T-helper 1 cell treated with Interleukin-12 subunit alpha and Interleukin-12 subunit beta and Interleukin-4 antibody, amounts not matched to agents 30 ng/mL and 1 ng/mL, for 36 hours (primary cell): ENCODE results near the gene PAPLN. TPM values are rescaled to one million over a fixed set of nuclear protein-coding genes. Genes with fewer than 3 reads are reported as not detected.
"Not testable (repeated sequence)": the region's sequence is repeated elsewhere in the genome, so short reads cannot be mapped to it uniquely, and the experiment has no call there.

Experiments
- intact Hi-C: fragments of 100-400 bp; cut with micrococcal nuclease; formaldehyde crosslinking; loops from one replicate; pipeline ENCODE4 v1.15.1; 2024
- total RNA-seq: library from RNA; stranded (reverse); gene quantifications from 2 replicates; pipeline ENCODE4 v1.2.3, GENCODE V29; 2022

Gene PAPLN
- 0.71 and 1.0 TPM in 2 replicates for total RNA-seq

GRCh38 chr14:73237219-73237785 lies at the start of gene PAPLN:
Gene PAPLN, plus strand, starts transcription at chr14:73237506. Its CDS starts 2,273 bp downstream, at chr14:73239779.
- intact Hi-C loops: no loop called here

- intact Hi-C loops: no loop called here
Measured at GRCh38 chr14:73188501-73188911, 48.8 kb upstream of the PAPLN start.

GRCh38 chr14:73189651-73190050 lies 47.7 kb upstream of the PAPLN start:
- intact Hi-C loops: no loop called here

- intact Hi-C loops: no loop called here
Measured at GRCh38 chr14:73191441-73191840, 45.9 kb upstream of the PAPLN start.

GRCh38 chr14:73194306-73194705 lies 43.0 kb upstream of the PAPLN start:
- intact Hi-C loops: not testable (repeated sequence)

GRCh38 chr14:73198253-73198652 lies 39.1 kb upstream of the PAPLN start:
- intact Hi-C loops: no loop called here

- intact Hi-C loops: no loop called here
Measured at GRCh38 chr14:73203527-73203926, 33.8 kb upstream of the PAPLN start.

GRCh38 chr14:73207615-73208014 lies 29.7 kb upstream of the PAPLN start:
- intact Hi-C loops: no loop called here

- intact Hi-C loops: no loop called here
Measured at GRCh38 chr14:73208390-73208789, 28.9 kb upstream of the PAPLN start.

GRCh38 chr14:73208846-73209245 lies 28.5 kb upstream of the PAPLN start:
- intact Hi-C loops: no loop called here

GRCh38 chr14:73209953-73210352 lies 27.4 kb upstream of the PAPLN start:
- intact Hi-C loops: no loop called here

- intact Hi-C loops: no loop called here
Measured at GRCh38 chr14:73211251-73212040, 25.9 kb upstream of the PAPLN start.

GRCh38 chr14:73216030-73216429 lies 21.3 kb upstream of the PAPLN start:
- intact Hi-C loops: no loop called here

- intact Hi-C loops: no loop called here
Measured at GRCh38 chr14:73217411-73217810, 19.9 kb upstream of the PAPLN start.

- intact Hi-C loops: no loop called here
Measured at GRCh38 chr14:73220061-73220460, 17.2 kb upstream of the PAPLN start.

GRCh38 chr14:73220634-73221033 lies 16.7 kb upstream of the PAPLN start:
- intact Hi-C loops: no loop called here

- intact Hi-C loops: no loop called here
Measured at GRCh38 chr14:73221945-73222344, 15.4 kb upstream of the PAPLN start.

GRCh38 chr14:73223049-73223448 lies 14.3 kb upstream of the PAPLN start:
- intact Hi-C loops: no loop called here

- intact Hi-C loops: no loop called here
Measured at GRCh38 chr14:73225496-73225895, 11.8 kb upstream of the PAPLN start.

GRCh38 chr14:73227812-73228781 lies 9.2 kb upstream of the PAPLN start:
- intact Hi-C loops: no loop called here

GRCh38 chr14:73230051-73230450 lies 7.3 kb upstream of the PAPLN start:
- intact Hi-C loops: loop anchor here (5.0 kb wide), 1 partner anchor 242 kb away; no protein-coding TSS in a partner anchor
